ENCODE measurements around the gene SV2B. TPM values are rescaled to one million over a fixed set of nuclear protein-coding genes. Genes with fewer than 3 reads are reported as not detected.
A peak's percentile ranks its signal among the peaks of the same experiment; 100 is the strongest.

The SV2B gene
- total RNA-seq, 1 donor from 2014 or later = 4.1 TPM

DNA sequence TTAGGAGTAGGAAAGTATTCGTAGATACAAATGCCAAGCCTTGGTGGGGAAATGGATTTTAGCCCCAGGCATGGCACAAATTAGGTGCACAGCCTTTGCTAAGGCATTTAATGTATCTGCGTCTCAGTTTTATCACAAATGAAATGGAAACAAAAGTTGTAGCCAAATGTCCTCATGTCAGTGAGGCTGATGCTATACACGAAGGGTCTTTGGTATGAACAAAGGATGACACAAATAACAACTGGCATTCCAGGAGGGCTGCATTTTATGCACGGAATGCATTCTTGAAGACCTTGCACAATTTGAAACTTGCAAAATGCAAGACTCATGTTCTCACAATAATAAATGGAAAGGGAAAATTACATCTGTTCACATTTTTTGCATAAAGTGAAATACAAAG, 181.9 kb downstream of the SV2B start:
- no peak for ATAC-seq (ENCODE audit: poor library complexity)
- intact Hi-C loops (cut with DNase I) = no loop called here
- no peak for DNase-seq

DNA sequence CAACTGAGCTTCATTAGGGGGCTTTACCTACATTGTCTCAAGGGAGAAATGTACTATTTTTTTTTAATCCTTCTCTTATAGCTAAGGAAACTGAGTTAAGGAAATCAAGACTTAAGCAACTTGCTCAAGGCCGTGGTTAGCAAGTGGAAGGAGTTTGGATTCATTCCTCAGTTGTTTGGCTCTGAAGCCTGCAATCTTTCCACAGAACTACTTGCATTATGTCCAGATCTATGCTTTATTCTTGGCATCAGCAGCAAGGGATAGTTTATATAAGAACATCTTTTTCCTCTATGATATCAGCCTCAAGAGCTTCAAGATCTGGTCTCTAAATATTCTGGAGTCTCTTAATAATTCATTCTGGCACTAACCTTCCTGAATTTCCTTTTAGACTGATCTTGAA, 182.4 kb downstream of the SV2B start:
- ATAC-seq (ENCODE audit: poor library complexity) (no peak), DNase-seq (no peak)
- intact Hi-C loops (cut with DNase I) = no loop called here

DNA sequence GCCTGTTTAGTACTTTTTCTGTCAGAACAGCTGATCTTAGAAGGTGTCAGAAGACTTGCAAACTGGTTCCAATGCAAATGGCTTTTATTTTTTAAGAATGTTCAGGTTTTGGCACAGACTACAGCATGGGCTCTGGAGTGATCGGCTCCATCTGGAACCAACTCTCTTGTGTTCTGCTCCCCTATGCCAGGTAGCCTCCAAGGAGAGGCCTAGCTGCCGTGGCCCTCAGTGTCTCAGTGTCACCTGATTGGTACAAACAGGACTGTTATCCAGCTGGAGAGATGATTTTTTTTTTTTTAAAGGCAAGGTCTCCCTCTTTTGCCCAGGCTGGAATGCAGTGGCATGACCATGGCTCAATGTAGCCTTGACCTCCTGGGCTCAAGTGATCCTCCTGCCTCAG, 183.1 kb downstream of the SV2B start:
- DNase-seq (no peak), ATAC-seq (ENCODE audit: poor library complexity) (no peak)
- intact Hi-C loops (cut with DNase I) = no loop called here

DNA sequence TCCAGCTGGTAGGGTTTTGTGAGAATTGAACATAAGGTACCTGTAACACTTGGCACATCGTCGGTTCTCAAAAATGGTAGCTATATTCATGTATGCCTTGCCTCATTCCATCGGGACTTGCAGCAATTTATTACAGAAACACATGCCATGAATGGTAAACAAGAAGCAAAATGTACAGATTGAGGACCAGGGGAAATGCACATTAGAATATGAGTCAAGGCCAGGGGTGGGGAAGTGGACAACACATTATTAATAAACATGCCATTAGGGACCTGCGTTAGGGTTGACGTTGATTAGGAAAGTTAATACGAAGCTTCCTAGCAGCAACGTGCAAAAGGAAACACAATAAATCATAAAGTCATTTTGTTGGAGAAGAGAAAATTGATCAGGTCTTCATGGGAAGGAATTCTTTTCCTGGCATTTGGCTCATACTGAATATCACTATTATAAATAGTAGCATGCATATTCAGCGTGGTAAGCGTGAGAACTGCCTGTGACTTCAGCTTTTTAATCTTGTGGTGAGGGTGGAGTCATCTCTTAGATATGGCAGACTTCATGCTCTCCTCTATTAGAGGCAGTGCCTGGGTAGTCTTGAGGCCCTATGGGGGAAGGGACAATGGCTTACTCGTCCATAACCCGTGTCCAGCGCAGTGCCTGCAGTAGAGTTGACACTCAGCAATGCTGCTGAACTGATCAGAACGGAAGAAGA, 184.9 kb downstream of the SV2B start:
- intact Hi-C loops (cut with DNase I) = no loop called here

DNA sequence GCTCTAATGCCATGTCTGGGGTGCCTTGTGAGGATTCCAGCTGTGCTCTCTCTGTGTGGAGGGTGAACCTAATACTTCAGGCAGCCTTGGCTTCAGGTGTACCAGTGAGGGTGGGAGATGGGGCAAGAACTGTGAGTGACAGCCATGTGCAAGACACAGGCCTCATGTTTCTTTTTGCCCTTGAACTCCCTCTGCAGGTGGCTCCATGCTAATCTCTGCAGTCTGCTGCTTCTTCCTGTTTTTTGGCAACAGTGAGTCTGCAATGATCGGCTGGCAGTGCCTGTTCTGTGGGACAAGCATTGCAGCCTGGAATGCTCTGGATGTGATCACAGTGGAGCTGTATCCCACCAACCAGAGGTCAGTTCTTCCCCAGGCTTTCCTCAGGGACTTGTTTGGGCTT, 189.3 kb downstream of the SV2B start:
- ATAC-seq (ENCODE audit: poor library complexity) = peak; percentile 50
- intact Hi-C loops (cut with DNase I) = no loop called here

More for the DNA sequence above, 184.9 kb downstream of the SV2B start:
- ATAC-seq (ENCODE audit: poor library complexity) (no peak), DNase-seq (no peak)

DNA sequence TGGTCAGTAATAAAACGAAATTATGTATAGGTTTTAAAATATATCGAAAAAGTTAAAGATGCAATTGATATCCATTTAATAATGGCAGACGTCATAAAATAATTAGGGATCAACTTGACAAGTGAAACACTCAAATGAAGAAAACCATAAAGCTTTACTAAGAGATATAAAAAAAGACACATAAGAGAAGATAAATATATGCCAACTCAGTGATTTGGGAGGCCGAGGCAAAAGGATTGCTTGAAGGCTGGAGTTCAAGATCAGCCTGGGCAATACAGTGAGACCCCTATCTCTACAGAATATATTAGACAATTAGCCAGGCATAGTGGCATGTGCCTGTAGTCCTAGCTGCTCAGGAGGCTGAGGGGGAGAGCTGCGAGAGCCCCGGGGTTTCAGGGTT, 190.5 kb downstream of the SV2B start:
- no peak for ATAC-seq (ENCODE audit: poor library complexity)

More for the DNA sequence above, 189.3 kb downstream of the SV2B start:
- DNase-seq = no peak

DNA sequence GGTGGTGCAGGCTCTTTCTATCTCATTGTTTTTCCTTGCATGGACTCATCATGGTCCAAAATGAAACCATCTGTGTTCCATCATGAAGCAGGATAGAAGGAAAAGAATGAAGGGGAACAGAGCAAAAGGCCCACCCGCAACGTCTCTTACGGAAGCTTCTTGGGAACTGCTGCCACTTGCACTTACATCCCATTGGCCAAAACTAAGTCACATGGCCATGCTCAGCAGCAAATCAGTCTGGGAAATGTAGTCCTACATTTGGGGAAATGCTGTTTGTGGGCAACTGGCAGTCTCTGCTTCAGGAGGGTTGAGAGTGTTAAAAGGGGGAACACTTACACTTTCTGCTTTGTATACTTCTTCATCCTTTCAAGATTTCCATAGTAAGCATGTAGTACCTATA, 191.6 kb downstream of the SV2B start:
- ATAC-seq (ENCODE audit: poor library complexity) = peak; percentile 63
- no peak for DNase-seq
- intact Hi-C loops (cut with DNase I) = no loop called here

More for the DNA sequence above, 190.5 kb downstream of the SV2B start:
- DNase-seq = no peak
- intact Hi-C loops (cut with DNase I) = no loop called here

DNA sequence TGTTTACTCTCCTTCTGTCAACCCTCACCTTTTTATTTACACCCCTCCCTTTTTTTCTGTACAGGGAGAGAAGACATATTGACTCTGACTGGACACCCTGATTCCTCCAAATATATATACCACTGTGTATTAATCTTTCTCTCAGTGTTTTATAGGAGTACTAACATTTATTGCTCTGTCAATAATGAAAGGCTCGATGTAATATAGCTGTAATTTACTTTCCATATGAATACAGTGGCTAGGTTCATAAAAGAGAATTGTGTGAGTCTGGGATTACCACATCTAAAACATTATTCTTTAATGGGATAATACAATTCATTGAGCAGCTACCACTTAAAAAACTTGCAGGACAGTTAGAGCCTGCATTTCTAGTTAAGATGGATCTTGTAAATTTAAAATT, 194.3 kb downstream of the SV2B start:
- DNase-seq (no peak), ATAC-seq (ENCODE audit: poor library complexity) (no peak)
- intact Hi-C loops (cut with DNase I) = no loop called here

DNA sequence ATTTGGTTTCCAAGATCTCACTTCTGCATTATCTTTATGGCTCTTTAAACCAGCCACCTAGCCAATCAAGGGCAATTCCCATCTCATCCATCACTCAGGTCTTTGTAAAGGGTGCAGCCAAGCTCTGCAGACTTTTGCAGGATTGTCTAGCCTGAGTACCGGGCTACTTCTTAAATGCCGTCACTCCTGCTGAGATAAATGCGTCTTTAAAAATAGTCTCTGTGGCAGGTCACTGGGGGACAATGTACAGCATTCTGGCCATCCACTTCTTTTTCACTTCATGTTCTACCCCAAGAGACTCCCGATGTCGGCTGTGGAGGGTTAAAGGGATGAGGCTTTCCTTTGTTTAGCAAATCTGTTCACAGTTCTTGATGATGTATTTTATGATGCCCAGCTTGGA, 194.7 kb downstream of the SV2B start:
- intact Hi-C loops (cut with DNase I) = no loop called here
- ATAC-seq (ENCODE audit: poor library complexity) (peak; percentile 52), DNase-seq (no peak)

DNA sequence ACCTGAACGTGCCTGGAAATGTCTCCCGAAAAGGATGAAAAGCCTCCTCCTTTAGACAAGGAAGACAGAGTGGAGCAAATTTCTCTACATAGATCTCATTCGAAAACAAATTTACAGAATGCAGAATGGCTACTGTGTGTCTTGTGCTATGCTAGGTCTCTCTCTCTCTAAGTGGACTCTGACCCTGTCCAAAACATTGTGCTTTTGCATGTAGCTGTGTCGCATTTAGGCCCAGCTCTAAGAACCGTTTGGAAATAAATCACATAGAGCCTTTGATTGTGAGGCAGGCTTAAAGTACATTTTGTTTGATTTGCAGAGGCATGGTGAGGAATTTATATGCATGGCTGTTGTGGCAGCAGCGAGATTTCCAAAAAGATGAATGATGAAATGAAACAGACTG, 198.0 kb downstream of the SV2B start:
- no peak for ATAC-seq (ENCODE audit: poor library complexity)
- intact Hi-C loops (cut with DNase I) = no loop called here
- DNase-seq = no peak

DNA sequence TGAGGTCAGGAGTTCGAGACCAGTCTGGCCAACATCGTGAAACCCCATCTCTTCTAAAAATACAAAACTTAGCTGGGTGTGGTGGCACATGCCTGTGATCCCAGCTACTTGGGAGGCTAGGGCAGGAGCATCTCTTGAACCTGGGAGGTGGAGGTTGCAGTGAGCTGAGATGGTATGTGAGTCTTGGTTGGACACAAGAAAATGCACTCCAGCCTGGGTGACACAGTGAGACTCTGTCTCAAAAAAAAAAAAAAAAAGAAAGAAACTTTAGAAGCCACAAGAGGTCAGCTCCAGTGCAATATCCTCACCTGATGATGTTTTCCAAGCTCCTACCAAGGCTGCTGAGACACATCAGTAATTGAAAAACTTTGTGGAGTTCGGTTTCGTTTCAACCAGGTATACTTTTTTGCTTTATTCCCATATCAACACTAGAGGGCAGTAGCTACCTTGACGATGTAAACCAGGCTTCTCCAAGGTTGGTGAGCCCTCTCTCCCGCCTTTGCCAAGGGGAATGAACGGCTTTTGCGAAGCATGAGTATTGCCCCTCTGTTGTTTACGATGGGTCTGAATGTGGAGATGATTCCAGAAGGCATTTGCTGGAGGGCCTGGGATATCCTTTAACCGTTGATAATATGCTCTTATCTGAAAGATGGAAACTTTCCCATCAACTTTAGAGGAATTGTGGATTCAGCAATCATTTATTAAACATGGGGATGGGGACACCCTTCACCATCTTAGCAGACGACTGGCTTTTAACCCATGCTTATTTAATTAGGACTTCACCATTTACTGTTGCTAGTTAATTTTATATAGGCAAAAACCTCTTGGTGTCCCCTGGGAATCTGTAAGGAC, 202.8 kb downstream of the SV2B start:
- intact Hi-C loops (cut with DNase I) = loop anchor here (5.0 to 10.0 kb wide), 4 partner anchors 219 to 922 kb away; partner anchors contain the start of gene SLCO3A1
- DNase-seq (no peak), ATAC-seq (ENCODE audit: poor library complexity) (peak; percentile 89)

DNA sequence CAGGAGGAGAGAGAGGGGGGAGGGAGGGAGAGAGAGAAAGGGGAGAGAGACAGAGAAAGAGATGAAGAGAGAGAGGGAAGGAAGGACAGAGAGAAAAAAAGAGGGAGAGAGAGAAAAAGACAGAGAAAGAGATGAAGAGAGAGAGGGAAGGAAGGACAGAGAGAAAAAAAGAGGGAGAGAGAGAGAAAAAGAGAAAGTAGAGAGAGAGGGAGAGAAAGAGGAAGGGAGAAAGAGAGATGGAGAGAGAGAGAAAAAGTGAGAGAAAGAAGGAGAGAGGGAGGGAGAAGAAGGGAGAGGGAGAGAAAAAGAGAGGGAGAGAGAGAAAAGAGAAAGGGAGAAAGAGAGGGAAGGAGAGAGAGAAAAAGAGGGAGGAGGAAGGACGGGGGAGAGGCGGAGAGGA, 204.2 kb downstream of the SV2B start:
- intact Hi-C loops (cut with DNase I) = loop anchor here (5.0 to 10.0 kb wide), 4 partner anchors 218 to 921 kb away; partner anchors contain the start of gene SLCO3A1
- DNase-seq (no peak), ATAC-seq (ENCODE audit: poor library complexity) (no peak)

DNA sequence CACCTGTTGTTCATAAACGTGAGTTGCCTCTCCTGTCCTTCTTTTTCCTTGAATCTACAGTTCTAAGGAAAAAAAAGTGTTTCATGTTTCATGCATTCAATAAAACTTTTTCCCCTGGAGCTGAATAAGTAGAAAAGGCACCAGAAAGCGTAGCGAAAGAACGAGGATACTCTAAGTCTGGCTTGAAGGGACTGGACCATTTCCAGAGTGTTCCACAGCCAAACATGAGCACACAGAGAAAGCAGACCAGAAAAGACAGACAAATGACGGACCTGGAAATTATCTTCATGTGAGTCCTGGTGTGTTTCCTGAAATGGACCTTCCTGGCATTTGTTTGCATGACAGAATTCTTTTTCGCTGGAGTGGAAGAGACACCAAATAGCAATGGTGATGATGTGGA, 204.7 kb downstream of the SV2B start:
- ATAC-seq (ENCODE audit: poor library complexity) (peak; percentile 44), DNase-seq (no peak)
- intact Hi-C loops (cut with DNase I) = loop anchor here (5.0 to 10.0 kb wide), 4 partner anchors 218 to 920 kb away; partner anchors contain the start of gene SLCO3A1

DNA sequence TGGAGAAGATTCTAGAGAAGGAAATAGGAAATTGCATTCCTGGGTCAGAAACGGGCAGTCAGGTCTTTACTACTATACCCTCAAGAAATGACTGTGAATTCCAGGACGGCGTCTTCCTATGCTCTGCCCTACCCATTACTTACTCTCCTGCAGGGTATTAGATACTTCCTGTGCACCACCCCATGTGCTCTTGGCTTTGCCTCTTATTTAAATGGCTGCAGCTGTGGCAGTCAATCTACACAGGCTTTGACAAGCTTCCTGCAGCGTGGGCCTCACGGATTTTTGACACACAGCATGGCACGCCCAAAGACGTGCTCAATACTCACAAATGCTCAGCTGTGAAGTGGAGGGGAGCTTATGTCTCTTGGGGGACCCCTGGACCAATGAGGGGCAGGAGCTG, 206.1 kb downstream of the SV2B start:
- ATAC-seq (ENCODE audit: poor library complexity) (no peak), DNase-seq (no peak)
- intact Hi-C loops (cut with DNase I) = loop anchor here (10.0 kb wide), 1 partner anchor 919 kb away; no protein-coding TSS in a partner anchor

DNA sequence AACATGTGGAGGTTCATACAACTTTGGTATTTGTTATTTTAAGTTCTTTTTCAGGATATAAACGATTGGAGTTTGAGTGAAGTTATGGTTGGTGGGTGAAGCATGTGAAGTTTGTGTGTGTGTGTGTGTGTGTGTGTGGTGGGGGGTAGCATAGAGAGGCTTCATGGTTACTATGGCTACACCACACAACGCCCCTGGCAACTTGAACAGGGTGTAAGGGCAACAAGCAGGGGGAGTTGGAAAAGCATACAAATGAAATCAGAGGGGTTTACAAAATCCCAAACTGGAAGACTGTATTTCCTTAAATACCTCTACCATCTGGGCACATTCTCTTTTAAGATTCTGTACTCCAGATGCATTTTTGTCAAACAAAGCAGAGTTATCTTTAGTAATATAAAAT, 207.5 kb downstream of the SV2B start:
- no peak for DNase-seq
- intact Hi-C loops (cut with DNase I) = loop anchor here (10.0 kb wide), 1 partner anchor 917 kb away; no protein-coding TSS in a partner anchor
- no peak for ATAC-seq (ENCODE audit: poor library complexity)

DNA sequence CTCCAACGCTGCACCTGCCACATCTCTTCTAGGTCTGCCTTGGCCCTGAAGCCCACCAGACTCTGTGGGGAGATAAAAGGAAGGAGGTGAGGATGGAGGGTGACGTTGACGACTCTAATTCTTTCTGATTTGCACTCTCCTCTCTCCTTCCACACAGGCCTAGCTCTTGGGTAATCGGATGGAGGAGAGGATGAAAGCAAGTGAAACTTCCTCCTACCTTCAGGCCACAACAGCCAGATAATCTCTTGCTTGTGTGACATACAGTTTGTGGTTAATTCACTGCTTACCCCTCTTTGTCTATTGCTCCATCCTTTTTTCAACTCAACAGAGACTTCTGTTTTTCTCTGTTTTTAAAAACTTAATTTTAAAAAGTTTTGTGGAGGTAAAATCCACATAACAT, 208.1 kb downstream of the SV2B start:
- no peak for DNase-seq
- no peak for ATAC-seq (ENCODE audit: poor library complexity)
- intact Hi-C loops (cut with DNase I) = loop anchor here (10.0 kb wide), 1 partner anchor 917 kb away; no protein-coding TSS in a partner anchor

DNA sequence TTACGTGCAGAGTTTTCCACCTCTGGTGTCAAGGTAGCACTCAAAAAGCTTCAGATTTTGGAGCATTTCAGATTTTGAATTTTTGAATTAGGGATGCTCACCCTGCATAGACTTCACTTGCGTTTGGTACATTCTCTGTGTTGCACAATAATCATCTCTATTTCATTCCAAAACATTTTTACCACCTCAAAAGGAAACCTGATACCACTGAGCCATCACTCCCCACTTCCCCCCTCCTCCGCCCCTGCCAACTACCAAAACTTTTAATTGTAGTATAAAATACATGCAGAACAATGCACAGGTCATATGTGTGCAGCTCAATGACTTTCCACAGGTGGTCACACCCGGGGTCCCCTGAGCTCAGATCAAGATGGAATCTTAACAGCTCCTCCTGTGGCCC, 208.8 kb downstream of the SV2B start:
- intact Hi-C loops (cut with DNase I) = loop anchor here (10.0 kb wide), 1 partner anchor 916 kb away; no protein-coding TSS in a partner anchor
- ATAC-seq (ENCODE audit: poor library complexity) (no peak), DNase-seq (no peak)

DNA sequence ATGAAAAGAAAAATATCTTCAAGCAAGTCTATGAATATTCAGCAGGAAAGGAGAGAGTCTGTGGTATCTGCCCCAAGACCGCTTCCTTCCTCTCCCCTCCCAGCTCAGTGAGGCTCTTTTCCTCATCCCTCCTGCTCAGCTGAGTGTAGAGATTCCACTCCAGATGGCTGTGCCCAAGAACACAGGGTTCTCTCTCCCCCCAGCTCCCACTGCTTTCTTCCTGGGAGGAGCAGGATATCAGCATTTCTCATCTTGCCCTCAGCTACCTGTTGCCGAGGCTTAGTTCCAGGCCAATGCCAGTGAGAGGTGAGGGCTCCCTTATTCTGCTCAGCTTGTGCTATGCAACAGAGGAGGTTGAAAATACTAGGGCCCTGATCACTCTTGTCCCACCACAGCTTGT, 211.9 kb downstream of the SV2B start:
- no peak for DNase-seq
- intact Hi-C loops (cut with DNase I) = no loop called here
- no peak for ATAC-seq (ENCODE audit: poor library complexity)

DNA sequence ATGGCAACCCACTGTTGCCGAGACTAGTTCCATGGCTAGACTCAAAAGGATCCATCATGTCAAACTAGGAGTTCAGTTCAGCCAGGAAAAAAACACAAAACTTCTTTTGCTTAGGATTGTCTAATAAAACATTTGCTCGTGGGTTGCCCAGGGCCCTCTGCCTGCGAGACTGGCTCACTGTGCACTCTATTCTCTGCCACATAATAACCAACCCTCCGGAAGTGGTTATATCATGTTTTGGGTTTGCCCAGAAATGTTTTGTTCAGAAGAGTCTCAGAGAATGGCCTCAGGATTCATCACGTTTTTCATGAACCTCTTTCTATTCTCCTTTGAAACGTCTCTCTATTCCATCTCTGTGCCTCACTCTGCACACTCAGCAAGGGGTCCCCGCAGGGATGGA, 216.1 kb downstream of the SV2B start:
- intact Hi-C loops (cut with DNase I) = no loop called here
- DNase-seq = no peak
- no peak for ATAC-seq (ENCODE audit: poor library complexity)

DNA sequence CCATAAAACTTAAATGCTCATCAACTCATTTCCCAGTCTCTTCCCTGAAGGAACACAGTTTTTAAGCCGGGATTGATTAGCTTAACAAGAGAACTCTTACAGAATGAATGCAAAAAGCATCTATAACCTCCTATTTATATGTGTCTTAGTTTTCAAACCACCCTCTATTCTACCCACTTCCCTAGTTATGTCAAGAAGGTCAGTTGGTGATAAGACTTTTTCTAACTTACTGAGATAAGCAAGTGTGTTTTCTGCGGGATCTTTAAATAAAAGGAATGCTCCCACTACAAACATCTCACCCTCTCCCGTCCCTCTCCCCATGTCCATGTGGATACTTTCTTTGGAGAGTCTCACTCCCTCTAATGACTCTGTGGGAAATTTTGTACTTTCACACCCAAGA, 218.5 kb downstream of the SV2B start:
- no peak for DNase-seq
- intact Hi-C loops (cut with DNase I) = no loop called here
- no peak for ATAC-seq (ENCODE audit: poor library complexity)
